Inferior parietal cortex (tissue), 1 donor: ENCODE data around the gene TTC28.
A peak's percentile ranks its signal among the peaks of the same experiment; 100 is the strongest.
"Not testable (repeated sequence)": the region's sequence is repeated elsewhere in the genome, so short reads cannot be mapped to it uniquely, and the experiment has no call there.

Experiments
- DNase-seq: peaks from one replicate; pipeline ENCODE4 v3.0.0-alpha.2; 2016; ENCODE audit errors: extremely low spot score

TTC28 gene

DNA sequence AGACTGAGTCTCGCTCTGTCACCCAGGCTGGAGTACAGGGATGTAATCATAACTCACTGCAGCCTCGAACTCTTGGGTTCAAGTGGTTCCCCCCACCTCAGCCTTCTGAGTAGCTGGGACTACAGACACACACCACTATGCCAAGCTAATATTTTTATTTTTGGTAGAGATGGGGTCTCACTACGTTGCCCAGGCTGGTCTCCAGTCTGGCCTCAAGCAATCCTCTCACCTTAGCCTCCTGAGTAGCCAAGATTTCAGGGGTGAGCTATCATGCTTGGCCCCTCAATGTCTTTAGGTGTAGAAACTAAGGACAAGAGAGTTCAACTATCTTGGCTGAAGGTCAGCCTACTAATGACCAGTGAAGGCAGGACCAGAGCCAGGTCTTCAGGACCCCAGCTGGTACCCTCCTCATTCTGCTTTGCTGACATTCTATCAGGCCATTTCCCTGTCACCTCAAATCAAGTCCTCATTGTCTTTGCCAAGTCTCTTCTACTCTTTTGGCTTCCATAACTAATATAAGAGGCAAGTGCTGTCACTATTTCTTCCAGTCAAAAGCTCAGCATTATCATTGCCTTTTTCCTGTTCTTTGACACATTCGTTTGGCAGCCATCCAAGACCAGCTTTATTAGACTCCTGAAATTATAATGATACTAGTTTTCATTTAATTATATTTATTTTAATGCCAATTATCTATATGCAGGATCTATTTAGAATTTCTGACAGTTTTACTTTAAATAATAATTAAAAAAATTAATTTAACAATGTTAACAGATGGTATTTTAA, 496.4 kb downstream of the TTC28 start:
- no peak for DNase-seq

DNA sequence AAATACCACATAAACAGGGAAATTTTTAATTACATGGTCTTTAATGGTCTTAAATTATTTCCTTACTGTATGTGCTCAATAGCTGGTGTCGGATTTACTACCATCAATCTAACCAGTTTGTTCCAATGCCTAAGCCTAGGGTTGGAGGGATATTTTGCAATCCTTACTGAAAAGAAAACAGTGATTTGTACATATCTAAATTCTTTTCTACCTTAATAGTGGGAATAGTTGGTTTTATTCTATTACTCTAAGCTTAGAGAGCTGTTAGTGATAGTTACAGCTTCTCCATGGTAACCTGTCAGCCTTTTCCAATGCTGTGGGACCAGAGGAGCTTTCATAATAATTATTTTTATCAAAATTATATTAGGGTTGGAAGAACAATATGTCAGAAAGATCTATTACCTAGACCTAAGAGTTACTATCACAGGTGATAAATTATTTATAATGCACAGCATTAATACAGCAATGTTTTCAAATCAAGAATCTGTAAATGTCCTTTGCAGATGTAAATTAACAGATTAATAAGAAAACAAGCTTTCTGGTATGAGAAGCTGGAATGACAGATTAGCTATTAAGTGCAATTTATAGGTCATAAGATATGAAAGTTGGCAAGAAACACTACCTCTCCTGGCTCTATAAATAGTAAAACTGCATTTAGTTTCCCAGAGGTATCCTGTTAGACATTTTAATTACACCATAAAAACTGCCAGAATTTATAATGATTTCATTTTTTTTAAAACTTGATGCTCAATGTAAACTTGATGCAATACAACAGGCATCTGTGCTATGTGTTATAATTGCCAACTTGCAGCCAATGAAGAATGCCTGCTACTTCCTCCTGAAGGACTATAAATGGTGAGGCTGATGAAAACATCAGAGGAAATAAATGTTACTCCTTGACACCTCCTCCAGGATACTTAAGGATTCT, 498.6 kb downstream of the TTC28 start:
- no peak for DNase-seq

DNA sequence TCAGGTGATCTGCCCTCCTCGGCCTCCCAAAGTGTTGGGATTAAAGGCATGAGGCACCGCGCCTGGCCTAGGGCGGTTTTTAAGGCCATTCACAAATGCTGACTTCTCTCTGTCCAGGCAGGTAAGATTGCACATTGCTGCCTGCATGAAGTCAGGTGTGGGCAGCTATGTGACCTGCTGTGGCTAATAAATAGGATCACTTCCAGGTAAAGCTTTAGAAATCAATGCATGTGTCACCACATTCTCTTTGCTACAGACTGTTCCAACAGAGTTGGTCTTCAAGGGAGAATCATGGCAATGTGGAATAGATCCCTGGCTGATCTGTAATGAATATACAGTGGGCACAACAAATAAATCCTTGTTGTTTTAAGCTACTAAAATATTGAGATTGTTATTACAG, 500.2 kb downstream of the TTC28 start:
- DNase-seq: no peak

DNA sequence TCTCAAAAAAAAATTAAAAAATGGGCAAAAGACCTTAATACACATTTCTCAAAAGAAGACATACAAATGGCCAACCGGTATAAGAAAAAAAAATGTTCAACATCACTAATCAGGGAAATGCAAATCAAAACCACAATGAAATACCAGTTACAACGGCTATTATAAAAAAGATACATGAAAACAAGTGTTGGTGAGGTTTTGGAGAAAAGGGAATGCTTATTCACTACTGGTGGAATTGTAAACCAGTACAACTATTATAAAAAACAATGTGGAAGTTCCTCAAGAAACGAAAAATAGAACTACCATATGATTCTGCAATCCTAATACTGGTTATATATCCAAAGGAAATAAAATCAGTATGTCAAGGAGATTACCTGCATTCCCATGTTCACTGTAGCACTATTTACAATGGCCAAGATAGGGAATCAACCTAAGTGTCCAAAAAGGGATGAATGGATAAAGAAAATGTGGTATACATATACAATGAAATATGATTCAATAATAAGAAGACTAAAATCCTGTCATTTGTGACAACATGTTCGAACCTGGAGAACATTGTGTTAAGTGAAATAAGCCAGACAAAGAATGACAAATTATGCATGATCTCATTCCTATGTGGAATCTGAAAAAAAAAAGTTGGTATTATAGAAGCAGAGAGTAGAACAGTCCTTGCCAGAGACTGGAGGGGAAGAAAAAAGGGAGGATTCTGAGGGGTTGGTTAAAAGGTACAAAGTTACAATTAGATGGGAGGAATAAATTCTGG, 503.7 kb downstream of the TTC28 start:
- no peak for DNase-seq

DNA sequence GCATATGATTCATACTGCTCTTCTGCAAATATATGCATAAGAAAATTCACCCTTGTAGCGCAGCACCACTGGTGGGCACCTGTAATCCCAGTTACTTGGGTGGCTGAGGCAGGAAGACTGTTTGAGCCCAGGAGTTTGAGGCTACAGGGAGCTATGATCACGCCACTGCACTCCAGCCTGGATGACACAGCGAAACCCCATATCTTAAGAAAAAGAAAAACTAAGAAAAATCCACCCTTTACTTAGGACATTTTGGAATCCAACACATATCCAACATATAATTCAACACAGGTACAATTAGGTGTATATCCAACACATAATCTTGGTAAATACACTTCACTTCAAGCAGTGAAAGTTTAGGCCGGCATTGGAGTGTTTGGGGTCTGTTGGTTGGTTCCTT, 505.1 kb downstream of the TTC28 start:
- no peak for DNase-seq

DNA sequence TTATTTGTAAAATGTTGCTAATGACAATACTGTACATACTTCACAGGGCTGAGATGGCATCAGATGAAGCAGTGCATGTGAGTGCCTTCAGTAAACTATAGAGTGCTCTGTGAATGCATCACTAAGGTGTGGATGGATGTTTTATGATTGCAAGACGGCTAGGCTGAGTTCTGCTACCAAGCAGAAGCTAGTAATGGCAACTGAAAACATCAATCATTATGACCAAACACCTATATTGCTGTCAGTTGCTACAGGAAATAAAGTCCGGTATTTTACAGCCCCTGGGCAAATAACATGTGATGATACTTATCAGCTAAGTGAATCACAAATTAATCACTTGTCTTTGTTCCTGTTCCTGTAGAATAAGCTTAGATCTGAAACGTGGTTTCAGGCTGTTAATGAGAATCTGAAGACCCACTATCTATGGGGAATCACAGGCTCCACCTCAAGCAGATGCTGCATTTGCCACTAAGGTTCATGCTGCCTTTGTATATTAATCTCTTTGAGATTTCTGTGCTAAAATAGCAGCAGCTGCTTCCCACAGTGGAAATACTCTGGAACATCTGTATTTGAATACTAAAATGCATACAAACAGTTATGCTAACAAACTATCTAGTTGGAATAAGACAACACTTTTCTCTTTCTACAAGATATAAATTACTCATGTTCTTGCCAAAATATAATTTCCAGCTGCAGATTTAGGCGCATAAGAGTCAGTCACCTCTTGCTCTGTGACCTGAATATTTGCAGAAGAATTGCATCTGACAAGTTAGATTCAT, 506.6 kb downstream of the TTC28 start:
- DNase-seq: no peak

DNA sequence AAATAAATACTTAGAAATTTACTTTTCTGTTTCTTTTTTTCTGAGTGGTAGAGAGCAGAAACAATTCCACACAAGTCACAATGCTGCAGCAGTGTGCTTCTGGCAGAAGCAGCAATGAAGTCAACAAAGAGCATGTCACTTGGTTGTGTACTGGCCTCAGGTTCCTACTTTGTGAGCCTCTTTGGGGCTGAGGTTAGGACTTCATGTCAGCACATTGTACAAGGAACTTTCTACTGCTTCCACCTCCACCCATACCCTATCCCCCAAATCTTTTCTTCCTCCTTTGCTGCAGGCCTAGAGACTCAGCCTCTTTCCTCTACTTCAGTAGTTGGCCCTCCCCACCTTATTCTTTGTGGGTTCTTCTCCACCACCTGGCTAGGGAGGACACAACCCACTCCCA, 507.9 kb downstream of the TTC28 start:
- DNase-seq: no peak

DNA sequence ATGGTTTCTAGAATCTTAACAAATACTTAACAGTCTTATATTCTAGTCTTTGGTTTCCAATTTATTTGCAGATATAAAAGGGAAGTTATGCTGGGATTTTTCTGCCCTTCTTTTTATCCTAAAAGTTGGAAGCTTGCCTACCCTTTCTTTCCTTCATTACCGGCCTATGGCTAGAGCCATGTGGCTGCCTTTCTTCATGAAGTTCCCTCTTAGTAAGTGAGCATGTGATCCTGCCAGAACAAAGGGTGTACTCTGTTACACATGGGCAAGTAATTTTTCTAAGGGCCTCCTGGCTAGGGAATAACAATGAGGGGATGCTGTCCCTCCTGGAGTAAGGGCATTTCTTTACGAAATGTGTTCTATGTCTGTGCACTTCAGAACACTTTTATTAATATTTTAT, 508.5 kb downstream of the TTC28 start:
- peak; percentile 24 for DNase-seq

DNA sequence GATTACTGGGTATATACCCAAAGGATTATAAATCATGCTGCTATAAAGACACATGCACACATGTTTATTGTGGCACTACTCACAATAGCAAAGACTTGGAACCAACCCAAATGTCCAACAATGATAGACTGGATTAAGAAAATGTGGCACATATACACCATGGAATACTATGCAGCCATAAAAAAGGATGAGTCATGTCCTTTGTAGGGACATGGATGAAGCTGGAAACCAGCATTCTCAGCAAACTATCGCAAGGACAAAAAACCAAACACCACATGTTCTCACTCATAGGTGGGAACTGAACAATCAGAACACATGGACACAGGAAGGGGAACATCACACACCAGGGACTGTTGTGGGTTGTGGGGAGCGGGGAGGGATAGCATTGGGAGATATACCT, 510.3 kb downstream of the TTC28 start:
- not testable (repeated sequence) for DNase-seq

DNA sequence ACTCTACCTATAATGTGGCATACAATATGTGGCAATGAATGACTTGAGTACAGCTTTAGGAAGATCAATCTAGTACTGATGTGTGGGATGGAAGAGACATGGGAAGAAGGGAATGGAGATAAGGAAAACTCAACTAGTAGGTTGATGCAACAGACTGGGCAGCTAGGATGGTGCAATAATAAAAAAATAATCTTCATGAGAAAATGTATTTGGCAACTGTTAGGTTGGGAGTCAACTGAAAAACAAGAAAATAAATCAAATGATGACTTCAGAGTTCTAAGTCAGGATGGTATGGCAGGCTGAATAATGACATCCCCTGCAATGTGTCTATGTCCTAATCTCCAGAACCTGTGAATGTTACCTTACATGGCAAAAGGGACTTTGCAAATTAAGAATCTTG, 523.8 kb downstream of the TTC28 start:
- DNase-seq: no peak

DNA sequence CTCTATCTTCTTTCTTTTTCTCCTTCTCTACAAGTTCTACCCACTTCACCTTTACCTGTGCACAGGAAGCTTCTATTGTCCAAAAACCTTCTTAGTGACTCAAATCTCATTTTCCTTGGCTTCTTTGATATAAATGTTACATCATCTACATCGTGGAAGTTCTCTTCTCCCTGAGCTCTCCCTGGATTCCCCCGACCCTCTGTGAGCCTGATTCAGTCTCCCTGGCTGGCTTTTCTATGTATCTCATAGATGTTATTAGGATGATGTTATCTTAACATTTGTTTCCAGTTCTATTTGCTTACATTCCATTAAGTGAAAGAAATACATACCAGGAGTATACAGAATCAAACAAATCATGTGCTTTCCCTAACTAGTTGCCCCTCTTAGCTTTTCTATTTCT, 524.8 kb downstream of the TTC28 start:
- DNase-seq: no peak

DNA sequence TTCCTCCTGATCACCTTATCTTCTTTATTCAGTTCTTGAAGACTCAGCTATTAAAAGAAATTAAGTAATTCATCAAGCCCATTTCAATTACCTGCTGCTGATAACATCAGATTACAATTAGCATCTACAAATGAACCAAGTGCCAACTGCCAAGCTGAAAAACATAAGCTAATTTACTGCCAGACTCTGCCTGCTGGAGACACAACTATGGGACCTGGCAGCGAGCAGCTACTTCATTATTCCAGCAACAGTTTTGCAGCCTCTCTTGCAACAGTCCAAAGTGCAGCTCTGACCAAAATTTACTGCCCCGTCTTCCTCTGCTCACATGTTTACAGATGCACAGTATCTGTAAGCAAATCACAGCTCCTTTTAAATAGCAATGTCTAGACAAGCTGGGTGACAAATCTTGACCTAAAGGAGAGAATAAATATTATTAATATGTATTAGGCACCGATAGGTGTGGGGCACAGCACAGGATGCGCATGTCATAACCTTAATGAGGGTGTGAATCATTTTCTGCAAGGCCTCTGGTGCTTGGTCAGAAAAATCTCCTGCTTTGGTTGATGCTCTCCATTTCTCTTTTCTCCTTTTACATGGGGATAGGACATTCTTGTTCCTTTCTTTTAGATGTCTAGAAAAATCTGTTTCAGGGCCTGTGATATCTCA, 528.4 kb downstream of the TTC28 start:
- DNase-seq: no peak

DNA sequence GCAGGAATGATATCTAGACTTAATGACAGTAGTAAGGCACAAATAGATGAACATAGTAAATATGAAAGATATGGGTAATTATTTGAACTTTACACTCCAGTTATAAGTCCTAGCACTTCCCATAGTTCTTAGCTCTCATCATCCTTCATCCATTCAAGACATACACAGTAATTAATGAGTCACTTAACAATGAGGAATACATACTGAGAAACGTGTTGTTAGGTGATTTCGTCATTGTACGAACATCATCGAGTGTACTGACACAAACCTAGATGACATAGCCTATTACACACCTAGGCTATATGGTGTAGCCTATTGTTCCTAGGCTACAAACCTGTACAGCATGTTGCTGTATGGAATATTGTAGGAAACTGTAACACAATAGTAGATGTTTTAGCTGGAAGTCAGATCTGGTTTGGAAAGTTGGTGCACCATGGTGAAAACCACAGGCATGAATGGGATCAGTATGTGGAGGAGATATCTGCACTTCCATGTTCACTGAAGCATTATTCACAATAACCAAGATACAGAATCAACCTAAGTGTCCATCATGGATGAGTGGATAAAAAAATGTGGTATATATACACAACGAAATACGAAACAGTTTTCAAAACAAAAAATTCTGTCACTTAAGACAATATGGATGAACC, 530.7 kb downstream of the TTC28 start:
- DNase-seq: no peak

DNA sequence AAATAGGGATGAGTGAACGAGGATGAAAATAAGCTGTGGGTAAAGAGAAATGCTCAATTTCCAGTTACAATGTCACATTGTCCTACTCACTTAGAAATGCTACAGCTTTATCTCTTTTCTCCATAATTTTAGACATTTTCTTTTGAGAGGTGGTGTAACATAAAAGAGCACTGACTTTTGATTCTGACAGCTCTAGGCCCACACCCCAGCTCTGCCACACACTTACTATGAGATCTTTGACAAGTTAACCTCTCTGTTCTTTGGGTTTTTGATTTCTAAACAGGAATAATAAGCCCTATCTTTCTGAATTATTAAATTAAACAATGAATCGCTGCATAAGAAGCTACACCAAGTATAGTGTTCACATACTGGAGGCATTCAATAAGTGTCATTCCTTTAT, 532.2 kb downstream of the TTC28 start:
- DNase-seq: no peak

DNA sequence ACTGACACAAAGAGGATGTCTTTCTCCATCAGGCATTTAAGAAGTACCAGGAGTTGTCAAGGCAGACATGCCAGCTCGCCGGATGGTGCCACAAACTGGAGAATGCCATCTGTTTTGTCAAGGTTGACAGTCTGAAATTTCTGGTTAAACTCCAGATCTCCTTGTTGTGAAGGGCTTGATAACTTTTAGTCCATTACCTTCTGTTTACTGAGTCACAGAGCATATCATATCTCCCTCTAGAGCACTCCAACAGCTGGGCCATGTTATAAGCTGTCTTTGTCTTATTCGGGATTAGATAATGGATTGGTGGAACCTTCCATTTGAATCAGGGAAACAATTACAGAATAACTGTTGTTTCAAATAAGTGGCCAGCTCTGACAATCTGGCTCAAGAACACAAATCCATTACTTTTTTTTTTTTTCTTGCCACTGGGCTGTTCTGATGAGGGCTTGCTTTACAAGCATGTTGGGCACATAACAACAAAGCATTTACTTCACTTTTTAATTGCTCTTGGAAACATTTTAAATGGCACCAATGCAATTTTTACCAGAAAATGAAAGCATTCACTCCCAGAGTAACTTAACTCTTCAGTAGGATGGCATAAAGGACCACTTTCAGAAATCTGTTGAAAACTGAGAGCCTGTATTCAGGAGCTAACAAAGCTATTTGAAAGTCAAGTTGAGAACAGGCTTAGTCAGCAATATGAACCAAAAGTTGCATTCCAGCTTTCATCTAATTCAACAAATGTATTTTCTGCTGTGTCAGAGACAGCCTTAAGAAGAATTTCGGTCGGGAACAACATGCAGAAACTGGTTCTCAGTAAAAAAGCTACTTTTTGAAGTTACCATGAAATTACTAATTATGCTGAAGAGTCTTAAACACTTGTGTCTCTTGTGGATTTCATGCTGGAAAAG, 533.0 kb downstream of the TTC28 start:
- DNase-seq: peak; percentile 35

DNA sequence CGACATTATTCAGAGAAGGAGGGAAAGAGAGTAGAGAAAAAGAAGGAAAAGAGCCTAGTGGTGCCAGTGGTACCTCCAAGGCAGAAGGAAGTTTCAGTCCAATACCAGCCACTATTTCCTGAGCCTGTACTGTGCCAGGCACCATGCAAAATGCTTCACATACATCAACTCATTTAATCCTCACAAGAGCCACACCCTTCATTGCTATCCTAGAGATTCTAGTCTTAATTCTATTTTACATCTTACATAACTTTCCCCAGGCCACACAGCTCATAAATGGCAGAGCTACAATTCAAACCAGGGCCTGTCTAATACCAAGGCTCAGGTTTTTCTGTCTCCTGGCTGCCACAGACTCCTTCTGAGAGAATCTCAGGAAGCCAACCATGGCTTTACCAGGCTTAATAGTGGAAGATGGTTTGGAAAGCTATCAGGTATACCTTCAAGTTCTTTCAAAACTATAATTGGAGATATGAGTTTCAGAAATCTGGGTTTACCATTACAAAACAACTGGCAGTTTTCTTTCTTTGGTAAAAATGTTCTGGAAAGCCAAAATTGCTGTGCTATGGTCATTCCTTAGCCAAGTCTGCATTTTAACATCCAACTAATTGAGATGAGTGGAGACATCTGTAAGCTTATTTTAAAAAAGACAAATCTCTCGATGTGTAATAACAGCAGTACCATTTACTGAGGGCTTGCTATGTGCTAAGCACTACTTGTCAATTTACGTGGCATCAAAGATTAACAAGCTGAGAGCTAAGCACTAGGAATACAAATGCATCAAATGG, 535.5 kb downstream of the TTC28 start:
- DNase-seq: no peak

DNA sequence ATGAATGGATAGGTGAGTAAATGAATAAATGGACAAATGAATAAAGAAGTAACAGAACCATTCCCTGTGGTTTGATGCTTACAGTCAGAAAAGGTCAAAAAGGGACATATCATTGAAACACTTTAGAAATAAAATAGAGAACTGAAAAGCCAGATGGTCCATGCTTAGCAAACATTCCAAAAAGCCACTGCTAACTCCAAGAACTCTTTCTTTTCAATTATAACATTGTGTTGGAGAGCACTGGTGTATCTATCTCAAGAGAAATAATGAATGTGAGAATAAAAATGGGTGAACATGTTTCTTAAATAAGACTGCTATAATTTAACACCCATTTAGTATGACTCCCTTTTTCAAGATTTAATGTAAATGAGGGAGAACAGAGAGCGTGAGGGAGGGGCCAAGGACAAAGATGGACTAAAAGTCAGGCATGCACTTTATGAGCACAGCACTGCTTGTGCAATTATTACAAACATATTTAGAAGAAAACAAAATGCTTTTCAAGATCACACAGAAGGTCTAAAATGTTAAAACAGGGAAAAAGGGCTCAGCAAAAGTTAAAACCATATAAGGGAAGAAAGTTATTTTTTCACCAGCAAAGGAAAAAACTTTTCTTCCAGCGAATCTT, 536.3 kb downstream of the TTC28 start:
- DNase-seq: no peak

DNA sequence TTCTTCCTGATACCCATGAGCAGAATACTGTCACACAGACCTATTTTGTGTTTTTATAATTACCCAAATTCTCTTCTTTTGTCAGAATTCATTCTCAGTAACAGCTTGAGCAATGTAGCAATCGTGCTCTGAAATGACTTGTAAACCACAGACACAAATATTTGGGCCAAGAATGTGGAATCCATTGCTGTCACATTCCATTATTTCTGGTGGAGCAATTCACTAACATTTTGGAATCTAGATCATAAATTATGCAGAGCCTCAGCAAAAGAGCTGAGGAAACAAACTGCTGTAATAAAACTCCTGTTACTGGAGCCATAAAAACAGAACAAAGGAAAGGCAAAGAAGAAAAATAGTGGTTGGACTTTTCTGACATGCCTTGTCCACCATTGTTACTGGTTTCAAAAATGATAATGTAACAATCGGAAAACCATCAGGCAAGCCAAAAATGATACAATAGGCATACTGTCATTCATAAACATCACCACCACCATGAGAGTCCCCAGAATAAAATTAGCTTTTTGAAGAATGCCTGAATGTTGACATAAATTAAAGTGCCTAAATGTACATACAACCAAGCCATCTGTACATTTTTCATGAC, 537.2 kb downstream of the TTC28 start:
- DNase-seq: no peak
